Measurements from ENCODE around the gene RAB8A.

DNA sequence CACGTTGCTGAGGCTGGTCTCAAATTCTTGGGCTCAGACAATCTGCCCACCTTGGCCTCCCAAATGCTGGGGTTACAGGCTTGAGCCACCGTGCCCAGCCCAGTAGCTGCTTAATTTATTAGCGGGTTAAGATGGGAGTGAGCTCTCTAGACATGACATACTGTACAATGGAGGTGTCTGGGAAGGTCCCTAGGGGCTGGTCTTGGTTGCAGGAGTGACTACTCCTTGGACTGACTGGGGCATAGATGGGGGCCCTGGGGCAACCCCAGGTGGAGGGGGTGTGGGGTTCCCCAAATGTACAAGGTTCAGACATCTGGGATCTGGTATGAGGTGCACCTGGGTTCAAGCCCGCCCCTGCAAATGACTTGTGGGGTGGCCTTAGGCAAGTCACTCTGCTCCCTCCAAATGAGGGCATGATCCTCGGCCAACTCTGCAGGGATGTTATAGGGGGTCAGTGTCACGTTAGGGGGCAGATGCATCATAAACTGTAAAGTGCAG, 48.8 kb downstream of the RAB8A start:
- TF ChIP-seq MXI1 (conservative IDR thresholded peaks at IDR 0.05; ENCODE audit: poor library complexity, severe bottlenecking), result no peak
- TF ChIP-seq, protein P1, sequence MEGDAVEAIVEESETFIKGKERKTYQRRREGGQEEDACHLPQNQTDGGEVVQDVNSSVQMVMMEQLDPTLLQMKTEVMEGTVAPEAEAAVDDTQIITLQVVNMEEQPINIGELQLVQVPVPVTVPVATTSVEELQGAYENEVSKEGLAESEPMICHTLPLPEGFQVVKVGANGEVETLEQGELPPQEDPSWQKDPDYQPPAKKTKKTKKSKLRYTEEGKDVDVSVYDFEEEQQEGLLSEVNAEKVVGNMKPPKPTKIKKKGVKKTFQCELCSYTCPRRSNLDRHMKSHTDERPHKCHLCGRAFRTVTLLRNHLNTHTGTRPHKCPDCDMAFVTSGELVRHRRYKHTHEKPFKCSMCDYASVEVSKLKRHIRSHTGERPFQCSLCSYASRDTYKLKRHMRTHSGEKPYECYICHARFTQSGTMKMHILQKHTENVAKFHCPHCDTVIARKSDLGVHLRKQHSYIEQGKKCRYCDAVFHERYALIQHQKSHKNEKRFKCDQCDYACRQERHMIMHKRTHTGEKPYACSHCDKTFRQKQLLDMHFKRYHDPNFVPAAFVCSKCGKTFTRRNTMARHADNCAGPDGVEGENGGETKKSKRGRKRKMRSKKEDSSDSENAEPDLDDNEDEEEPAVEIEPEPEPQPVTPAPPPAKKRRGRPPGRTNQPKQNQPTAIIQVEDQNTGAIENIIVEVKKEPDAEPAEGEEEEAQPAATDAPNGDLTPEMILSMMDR (IDR thresholded peaks at IDR 0.05; ENCODE audit: poor library complexity, severe bottlenecking), result no peak
- TF ChIP-seq RAD21 (conservative IDR thresholded peaks at IDR 0.05), result no peak
- no peak for TF ChIP-seq EP300 (conservative IDR thresholded peaks at IDR 0.05; ENCODE audit: poor library complexity, severe bottlenecking)
- TF ChIP-seq, protein P2, sequence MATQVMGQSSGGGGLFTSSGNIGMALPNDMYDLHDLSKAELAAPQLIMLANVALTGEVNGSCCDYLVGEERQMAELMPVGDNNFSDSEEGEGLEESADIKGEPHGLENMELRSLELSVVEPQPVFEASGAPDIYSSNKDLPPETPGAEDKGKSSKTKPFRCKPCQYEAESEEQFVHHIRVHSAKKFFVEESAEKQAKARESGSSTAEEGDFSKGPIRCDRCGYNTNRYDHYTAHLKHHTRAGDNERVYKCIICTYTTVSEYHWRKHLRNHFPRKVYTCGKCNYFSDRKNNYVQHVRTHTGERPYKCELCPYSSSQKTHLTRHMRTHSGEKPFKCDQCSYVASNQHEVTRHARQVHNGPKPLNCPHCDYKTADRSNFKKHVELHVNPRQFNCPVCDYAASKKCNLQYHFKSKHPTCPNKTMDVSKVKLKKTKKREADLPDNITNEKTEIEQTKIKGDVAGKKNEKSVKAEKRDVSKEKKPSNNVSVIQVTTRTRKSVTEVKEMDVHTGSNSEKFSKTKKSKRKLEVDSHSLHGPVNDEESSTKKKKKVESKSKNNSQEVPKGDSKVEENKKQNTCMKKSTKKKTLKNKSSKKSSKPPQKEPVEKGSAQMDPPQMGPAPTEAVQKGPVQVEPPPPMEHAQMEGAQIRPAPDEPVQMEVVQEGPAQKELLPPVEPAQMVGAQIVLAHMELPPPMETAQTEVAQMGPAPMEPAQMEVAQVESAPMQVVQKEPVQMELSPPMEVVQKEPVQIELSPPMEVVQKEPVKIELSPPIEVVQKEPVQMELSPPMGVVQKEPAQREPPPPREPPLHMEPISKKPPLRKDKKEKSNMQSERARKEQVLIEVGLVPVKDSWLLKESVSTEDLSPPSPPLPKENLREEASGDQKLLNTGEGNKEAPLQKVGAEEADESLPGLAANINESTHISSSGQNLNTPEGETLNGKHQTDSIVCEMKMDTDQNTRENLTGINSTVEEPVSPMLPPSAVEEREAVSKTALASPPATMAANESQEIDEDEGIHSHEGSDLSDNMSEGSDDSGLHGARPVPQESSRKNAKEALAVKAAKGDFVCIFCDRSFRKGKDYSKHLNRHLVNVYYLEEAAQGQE (IDR thresholded peaks at IDR 0.05; ENCODE audit: borderline replicate concordance), result no peak
- no peak for TF ChIP-seq EZH2 (IDR thresholded peaks at IDR 0.05; ENCODE audit: borderline replicate concordance, insufficient read depth, low read length, poor library complexity, severe bottlenecking)
- TF ChIP-seq TAF1 (IDR thresholded peaks at IDR 0.05; ENCODE audit: low read depth), result no peak
- no peak for TF ChIP-seq SMC3 (conservative IDR thresholded peaks at IDR 0.05; ENCODE audit: poor library complexity)
- no peak for TF ChIP-seq POLR2AphosphoS5 (IDR thresholded peaks at IDR 0.05)

All from neural cell (in vitro differentiated cells).